ENCODE results near the gene GLS2.
"Not testable (repeated sequence)": the region's sequence is repeated elsewhere in the genome, so short reads cannot be mapped to it uniquely, and the experiment has no call there.

The GLS2 gene

DNA sequence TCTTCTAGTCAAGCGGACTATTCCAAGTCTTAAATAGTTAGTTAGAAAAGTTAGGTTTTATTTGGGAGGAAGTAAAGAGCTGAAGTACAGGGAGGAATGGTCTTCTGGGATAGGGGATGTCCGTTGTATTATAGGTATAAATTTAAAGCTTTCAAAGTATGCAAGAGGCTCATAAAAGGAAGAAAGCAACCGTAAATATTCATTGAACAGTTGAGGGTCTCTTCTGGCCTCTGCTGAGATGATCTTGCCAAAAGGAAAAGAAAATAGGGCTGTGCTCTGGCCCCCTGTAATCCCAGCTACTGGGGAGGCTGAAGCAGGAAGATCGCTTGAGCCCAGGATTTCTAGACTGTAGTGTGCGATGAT, 38.4 kb downstream of the GLS2 start:
- CTCF ChIA-PET = interaction anchor here (1.1 to 8.8 kb wide), 6 partner anchors 9 to 260 kb away, joined by 3 to 100 read pairs (median 5); partner anchors contain the start of genes CNPY2, COQ10A and SMARCC2
- POLR2A ChIA-PET = interaction anchor here (0.9 to 1.7 kb wide), 2 partner anchors 90 to 134 kb away, joined by 5 to 11 read pairs; partner anchors contain the start of genes CNPY2 and STAT2
- DNase-seq (ENCODE audit: low read depth, low spot score) = no peak
- TF ChIP-seq, protein P1, sequence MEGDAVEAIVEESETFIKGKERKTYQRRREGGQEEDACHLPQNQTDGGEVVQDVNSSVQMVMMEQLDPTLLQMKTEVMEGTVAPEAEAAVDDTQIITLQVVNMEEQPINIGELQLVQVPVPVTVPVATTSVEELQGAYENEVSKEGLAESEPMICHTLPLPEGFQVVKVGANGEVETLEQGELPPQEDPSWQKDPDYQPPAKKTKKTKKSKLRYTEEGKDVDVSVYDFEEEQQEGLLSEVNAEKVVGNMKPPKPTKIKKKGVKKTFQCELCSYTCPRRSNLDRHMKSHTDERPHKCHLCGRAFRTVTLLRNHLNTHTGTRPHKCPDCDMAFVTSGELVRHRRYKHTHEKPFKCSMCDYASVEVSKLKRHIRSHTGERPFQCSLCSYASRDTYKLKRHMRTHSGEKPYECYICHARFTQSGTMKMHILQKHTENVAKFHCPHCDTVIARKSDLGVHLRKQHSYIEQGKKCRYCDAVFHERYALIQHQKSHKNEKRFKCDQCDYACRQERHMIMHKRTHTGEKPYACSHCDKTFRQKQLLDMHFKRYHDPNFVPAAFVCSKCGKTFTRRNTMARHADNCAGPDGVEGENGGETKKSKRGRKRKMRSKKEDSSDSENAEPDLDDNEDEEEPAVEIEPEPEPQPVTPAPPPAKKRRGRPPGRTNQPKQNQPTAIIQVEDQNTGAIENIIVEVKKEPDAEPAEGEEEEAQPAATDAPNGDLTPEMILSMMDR (IDR thresholded peaks at IDR 0.05; ENCODE audit: insufficient read depth, low read length, missing control alignments) = no peak
- H3K4me3 ChIP-seq (ENCODE audit: low read depth, low read length) = peak overlapping the region; percentile 80

- CTCF ChIA-PET = interaction anchor here (0.7 to 8.8 kb wide), 7 partner anchors 9 to 259 kb away, joined by 3 to 100 read pairs (median 5); partner anchors contain the start of genes CNPY2, COQ10A and SMARCC2
- peak within 1 kb of the TSS; percentile 80 for H3K4me3 ChIP-seq (ENCODE audit: low read depth, low read length)
- peak; percentile 17 for DNase-seq (ENCODE audit: low read depth, low spot score)
- POLR2A ChIA-PET = interaction anchor here (0.7 to 1.7 kb wide), 3 partner anchors 21 to 133 kb away, joined by 3 to 11 read pairs (median 5); partner anchors contain the start of genes CNPY2 and STAT2
- TF ChIP-seq, protein P1 (IDR thresholded peaks at IDR 0.05; ENCODE audit: insufficient read depth, low read length, missing control alignments) = no peak
Observed at GRCh38 chr12:56448860-56449621, 38.9 kb downstream of the GLS2 start, which contains the start of gene TIMELESS. TIMELESS (minus strand) TSS chr12:56449426; CDS start chr12:56434170, 15,256 bp downstream.

GRCh38 chr12:56443208-56443607, 44.8 kb downstream of the GLS2 start:
- CTCF ChIA-PET; DNase-seq (ENCODE audit: low read depth, low spot score); POLR2A ChIA-PET; H3K4me3 ChIP-seq (ENCODE audit: low read depth, low read length): not testable (repeated sequence)

- ChIA-PET CTCF (interaction anchor here (1.0 kb wide), 1 partner anchor 26 kb away, joined by 3 read pairs; no protein-coding TSS in a partner anchor), POLR2A (no interaction called here)
- no peak for DNase-seq (ENCODE audit: low read depth, low spot score)
- H3K4me3 ChIP-seq (ENCODE audit: low read depth, low read length) = no peak overlapping the region
- TF ChIP-seq, protein P1 (IDR thresholded peaks at IDR 0.05; ENCODE audit: insufficient read depth, low read length, missing control alignments) = no peak
Observed at GRCh38 chr12:56437430-56438176, 50.4 kb downstream of the GLS2 start.

- DNase-seq (ENCODE audit: low read depth, low spot score) = no peak
- POLR2A ChIA-PET = no interaction called here
- TF ChIP-seq, protein P1 (IDR thresholded peaks at IDR 0.05; ENCODE audit: insufficient read depth, low read length, missing control alignments) = no peak
- no peak overlapping the region for H3K4me3 ChIP-seq (ENCODE audit: low read depth, low read length)
- CTCF ChIA-PET = interaction anchor here (1.1 kb wide), 1 partner anchor 43 kb away, joined by 3 read pairs; no protein-coding TSS in a partner anchor
Observed at GRCh38 chr12:56434828-56435227, 53.1 kb downstream of the GLS2 start.

DNA sequence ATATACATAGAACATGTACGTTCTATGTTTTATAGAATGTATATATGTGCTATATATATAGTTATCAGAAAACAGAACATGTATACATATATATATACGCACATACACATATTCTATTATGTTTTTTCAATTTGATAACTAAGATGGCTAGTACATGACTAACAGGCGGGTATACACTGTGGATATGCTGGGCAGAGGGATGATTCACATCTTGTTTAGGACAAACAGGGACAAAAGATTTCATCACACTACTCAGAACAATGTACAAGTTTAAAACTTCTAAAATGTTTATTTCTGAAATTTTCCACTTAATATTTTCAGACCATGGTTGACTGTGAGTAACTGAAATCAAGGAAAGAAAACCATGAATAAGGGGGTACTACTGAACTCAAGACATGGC, 56.1 kb downstream of the GLS2 start:
- TF ChIP-seq, protein P1 (IDR thresholded peaks at IDR 0.05; ENCODE audit: insufficient read depth, low read length, missing control alignments) = no peak
- no peak for DNase-seq (ENCODE audit: low read depth, low spot score)
- ChIA-PET POLR2A (no interaction called here), CTCF (no interaction called here)
- no peak overlapping the region for H3K4me3 ChIP-seq (ENCODE audit: low read depth, low read length)
